ENCODE measurements around the gene PRICKLE3.

DNA sequence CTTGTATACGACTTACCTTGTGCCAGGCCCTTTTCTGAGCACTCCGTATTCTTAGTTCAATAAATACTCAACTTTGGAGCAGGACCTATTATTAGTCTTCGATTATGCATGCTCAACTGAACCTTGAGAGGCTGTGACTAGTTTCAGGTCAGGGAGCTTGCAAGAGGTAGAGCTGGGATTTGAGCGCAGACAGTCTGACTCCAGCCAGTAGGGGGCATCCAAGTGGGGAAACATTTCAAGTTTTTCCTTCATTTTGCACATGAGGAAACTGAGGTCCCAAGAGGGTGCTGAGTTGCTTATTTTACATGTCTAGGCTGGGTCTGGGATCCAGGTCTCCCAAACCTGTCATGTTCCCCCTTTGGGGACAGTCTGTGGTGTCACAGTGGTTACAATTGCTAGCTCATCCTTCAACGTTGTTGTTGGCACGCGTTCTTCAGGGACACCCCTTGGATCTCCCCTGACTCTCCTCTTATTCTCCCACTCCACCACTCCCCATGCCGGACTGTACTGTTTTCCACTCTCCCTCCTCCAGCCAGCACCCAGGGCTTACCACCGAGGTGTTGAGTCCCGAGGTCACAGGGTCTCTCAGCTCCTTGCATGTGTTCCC, 6.7 kb upstream of the PRICKLE3 start:
- TF ChIP-seq, protein P1, sequence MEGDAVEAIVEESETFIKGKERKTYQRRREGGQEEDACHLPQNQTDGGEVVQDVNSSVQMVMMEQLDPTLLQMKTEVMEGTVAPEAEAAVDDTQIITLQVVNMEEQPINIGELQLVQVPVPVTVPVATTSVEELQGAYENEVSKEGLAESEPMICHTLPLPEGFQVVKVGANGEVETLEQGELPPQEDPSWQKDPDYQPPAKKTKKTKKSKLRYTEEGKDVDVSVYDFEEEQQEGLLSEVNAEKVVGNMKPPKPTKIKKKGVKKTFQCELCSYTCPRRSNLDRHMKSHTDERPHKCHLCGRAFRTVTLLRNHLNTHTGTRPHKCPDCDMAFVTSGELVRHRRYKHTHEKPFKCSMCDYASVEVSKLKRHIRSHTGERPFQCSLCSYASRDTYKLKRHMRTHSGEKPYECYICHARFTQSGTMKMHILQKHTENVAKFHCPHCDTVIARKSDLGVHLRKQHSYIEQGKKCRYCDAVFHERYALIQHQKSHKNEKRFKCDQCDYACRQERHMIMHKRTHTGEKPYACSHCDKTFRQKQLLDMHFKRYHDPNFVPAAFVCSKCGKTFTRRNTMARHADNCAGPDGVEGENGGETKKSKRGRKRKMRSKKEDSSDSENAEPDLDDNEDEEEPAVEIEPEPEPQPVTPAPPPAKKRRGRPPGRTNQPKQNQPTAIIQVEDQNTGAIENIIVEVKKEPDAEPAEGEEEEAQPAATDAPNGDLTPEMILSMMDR (IDR thresholded peaks at IDR 0.05): peak in 3 of 4 experiments; percentile 25 to 36 (median 32)
- no peak for TF ChIP-seq POLR2A (IDR thresholded peaks at IDR 0.05)
